ENCODE measurements around the gene COIL. TPM values are rescaled to one million over a fixed set of nuclear protein-coding genes. Genes with fewer than 3 reads are reported as not detected.

The COIL gene
- total and polyA plus RNA-seq, 2 of the 13 experiments (the other 11 are each of a cell fraction or from before 2014, with no cell fraction given): 8.1 to 29.4 TPM

DNA sequence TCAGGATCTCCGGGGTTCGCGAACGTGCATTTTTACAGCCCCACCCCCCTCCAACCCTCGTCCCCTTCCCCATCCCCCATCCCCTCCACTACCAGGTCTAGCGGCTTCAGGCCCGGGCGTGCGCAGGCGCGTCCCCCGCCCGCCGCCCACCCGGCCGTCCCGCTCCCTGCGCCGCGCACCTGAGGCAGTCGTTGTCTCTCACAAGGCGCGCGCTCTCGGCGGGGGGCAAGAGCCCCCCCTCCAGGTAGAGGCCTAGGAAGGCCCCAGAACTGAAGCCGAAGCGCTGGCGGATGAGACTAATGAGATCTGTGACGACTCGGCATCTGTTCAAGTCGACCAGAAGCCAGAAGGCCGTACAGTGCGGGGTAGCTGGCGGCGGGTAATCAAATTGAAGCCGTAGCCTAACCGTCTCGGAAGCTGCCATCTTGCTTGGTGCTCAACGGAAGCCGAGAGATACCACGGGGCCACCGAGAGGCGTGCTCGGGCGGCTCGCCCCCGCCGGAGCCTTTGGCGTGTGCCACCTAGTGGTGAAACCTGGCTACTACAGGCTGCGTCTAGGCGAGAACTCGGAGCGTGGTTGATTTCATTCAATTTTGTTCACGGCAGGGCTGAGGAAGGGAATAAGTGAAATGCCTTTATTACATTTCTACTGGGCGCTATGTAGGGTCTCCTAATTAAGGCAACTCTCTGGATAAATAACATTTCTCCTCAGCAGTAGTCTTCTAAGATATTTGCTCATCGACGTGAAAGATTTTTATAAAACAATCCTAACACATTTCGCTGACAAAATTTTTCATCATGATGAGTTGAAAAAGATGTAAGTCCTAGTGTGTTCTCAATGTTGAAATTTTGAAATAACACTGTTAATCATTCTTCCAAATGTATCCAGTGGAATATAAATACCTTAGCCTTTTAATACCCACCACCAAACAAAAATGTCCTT is at the start of gene COIL (continued):
- TF ChIP-seq, protein P1, sequence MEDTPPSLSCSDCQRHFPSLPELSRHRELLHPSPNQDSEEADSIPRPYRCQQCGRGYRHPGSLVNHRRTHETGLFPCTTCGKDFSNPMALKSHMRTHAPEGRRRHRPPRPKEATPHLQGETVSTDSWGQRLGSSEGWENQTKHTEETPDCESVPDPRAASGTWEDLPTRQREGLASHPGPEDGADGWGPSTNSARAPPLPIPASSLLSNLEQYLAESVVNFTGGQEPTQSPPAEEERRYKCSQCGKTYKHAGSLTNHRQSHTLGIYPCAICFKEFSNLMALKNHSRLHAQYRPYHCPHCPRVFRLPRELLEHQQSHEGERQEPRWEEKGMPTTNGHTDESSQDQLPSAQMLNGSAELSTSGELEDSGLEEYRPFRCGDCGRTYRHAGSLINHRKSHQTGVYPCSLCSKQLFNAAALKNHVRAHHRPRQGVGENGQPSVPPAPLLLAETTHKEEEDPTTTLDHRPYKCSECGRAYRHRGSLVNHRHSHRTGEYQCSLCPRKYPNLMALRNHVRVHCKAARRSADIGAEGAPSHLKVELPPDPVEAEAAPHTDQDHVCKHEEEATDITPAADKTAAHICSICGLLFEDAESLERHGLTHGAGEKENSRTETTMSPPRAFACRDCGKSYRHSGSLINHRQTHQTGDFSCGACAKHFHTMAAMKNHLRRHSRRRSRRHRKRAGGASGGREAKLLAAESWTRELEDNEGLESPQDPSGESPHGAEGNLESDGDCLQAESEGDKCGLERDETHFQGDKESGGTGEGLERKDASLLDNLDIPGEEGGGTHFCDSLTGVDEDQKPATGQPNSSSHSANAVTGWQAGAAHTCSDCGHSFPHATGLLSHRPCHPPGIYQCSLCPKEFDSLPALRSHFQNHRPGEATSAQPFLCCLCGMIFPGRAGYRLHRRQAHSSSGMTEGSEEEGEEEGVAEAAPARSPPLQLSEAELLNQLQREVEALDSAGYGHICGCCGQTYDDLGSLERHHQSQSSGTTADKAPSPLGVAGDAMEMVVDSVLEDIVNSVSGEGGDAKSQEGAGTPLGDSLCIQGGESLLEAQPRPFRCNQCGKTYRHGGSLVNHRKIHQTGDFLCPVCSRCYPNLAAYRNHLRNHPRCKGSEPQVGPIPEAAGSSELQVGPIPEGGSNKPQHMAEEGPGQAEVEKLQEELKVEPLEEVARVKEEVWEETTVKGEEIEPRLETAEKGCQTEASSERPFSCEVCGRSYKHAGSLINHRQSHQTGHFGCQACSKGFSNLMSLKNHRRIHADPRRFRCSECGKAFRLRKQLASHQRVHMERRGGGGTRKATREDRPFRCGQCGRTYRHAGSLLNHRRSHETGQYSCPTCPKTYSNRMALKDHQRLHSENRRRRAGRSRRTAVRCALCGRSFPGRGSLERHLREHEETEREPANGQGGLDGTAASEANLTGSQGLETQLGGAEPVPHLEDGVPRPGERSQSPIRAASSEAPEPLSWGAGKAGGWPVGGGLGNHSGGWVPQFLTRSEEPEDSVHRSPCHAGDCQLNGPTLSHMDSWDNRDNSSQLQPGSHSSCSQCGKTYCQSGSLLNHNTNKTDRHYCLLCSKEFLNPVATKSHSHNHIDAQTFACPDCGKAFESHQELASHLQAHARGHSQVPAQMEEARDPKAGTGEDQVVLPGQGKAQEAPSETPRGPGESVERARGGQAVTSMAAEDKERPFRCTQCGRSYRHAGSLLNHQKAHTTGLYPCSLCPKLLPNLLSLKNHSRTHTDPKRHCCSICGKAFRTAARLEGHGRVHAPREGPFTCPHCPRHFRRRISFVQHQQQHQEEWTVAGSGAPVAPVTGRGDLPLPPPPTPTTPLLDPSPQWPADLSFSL (CRISPR knock-in tag; IDR thresholded peaks at IDR 0.05): no peak
- TF ChIP-seq, protein P2, sequence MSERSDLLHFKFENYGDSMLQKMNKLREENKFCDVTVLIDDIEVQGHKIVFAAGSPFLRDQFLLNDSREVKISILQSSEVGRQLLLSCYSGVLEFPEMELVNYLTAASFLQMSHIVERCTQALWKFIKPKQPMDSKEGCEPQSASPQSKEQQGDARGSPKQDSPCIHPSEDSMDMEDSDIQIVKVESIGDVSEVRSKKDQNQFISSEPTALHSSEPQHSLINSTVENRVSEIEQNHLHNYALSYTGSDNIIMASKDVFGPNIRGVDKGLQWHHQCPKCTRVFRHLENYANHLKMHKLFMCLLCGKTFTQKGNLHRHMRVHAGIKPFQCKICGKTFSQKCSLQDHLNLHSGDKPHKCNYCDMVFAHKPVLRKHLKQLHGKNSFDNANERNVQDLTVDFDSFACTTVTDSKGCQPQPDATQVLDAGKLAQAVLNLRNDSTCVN (CRISPR knock-in tag; IDR thresholded peaks at IDR 0.05; ENCODE audit: borderline replicate concordance): peak; percentile 81; the same call in 1 of the 2 replicates
- TF ChIP-seq, protein P3, sequence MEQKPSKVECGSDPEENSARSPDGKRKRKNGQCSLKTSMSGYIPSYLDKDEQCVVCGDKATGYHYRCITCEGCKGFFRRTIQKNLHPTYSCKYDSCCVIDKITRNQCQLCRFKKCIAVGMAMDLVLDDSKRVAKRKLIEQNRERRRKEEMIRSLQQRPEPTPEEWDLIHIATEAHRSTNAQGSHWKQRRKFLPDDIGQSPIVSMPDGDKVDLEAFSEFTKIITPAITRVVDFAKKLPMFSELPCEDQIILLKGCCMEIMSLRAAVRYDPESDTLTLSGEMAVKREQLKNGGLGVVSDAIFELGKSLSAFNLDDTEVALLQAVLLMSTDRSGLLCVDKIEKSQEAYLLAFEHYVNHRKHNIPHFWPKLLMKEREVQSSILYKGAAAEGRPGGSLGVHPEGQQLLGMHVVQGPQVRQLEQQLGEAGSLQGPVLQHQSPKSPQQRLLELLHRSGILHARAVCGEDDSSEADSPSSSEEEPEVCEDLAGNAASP (CRISPR knock-in tag; IDR thresholded peaks at IDR 0.05; ENCODE audit: borderline replicate concordance): peak; percentile 80
- TF ChIP-seq TP53 (CRISPR knock-in tag; conservative IDR thresholded peaks at IDR 0.05) (peak; percentile 88), GTF2F1 (IDR thresholded peaks at IDR 0.05; ENCODE audit: low read length) (no peak; the same call in 1 of the 2 replicates), EED (CRISPR knock-in tag; IDR thresholded peaks at IDR 0.05) (peak; percentile 91), KMT2B (CRISPR knock-in tag; IDR thresholded peaks at IDR 0.05) (peak; percentile 95), FOXK1 (CRISPR knock-in tag; IDR thresholded peaks at IDR 0.05; ENCODE audit: borderline replicate concordance, low read depth) (peak; percentile 49; the same call in 1 of the 2 replicates), ZFP62 (CRISPR knock-in tag; IDR thresholded peaks at IDR 0.05) (no peak), MED1 (CRISPR knock-in tag; IDR thresholded peaks at IDR 0.05) (peak; percentile 79)
- TF ChIP-seq, protein P4, sequence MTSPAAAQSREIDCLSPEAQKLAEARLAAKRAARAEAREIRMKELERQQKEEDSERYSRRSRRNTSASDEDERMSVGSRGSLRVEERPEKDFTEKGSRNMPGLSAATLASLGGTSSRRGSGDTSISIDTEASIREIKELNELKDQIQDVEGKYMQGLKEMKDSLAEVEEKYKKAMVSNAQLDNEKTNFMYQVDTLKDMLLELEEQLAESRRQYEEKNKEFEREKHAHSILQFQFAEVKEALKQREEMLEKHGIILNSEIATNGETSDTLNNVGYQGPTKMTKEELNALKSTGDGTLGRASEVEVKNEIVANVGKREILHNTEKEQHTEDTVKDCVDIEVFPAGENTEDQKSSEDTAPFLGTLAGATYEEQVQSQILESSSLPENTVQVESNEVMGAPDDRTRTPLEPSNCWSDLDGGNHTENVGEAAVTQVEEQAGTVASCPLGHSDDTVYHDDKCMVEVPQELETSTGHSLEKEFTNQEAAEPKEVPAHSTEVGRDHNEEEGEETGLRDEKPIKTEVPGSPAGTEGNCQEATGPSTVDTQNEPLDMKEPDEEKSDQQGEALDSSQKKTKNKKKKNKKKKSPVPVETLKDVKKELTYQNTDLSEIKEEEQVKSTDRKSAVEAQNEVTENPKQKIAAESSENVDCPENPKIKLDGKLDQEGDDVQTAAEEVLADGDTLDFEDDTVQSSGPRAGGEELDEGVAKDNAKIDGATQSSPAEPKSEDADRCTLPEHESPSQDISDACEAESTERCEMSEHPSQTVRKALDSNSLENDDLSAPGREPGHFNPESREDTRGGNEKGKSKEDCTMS (CRISPR knock-in tag; conservative IDR thresholded peaks at IDR 0.05): no peak
- TF ChIP-seq, protein P5, sequence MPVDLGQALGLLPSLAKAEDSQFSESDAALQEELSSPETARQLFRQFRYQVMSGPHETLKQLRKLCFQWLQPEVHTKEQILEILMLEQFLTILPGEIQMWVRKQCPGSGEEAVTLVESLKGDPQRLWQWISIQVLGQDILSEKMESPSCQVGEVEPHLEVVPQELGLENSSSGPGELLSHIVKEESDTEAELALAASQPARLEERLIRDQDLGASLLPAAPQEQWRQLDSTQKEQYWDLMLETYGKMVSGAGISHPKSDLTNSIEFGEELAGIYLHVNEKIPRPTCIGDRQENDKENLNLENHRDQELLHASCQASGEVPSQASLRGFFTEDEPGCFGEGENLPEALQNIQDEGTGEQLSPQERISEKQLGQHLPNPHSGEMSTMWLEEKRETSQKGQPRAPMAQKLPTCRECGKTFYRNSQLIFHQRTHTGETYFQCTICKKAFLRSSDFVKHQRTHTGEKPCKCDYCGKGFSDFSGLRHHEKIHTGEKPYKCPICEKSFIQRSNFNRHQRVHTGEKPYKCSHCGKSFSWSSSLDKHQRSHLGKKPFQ (CRISPR knock-in tag; IDR thresholded peaks at IDR 0.05; ENCODE audit: insufficient replicate concordance): no peak
- TF ChIP-seq, protein P6, sequence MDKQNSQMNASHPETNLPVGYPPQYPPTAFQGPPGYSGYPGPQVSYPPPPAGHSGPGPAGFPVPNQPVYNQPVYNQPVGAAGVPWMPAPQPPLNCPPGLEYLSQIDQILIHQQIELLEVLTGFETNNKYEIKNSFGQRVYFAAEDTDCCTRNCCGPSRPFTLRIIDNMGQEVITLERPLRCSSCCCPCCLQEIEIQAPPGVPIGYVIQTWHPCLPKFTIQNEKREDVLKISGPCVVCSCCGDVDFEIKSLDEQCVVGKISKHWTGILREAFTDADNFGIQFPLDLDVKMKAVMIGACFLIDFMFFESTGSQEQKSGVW (CRISPR knock-in tag; IDR thresholded peaks at IDR 0.05; ENCODE audit: borderline replicate concordance): peak; percentile 85; the same call in 1 of the 2 replicates
